GM18867 (cell line): Measurements from ENCODE around the gene VWA3B.
"Not testable (repeated sequence)": the region's sequence is repeated elsewhere in the genome, so short reads cannot be mapped to it uniquely, and the experiment has no call there.

Experiments used
- ATAC-seq: cut with Tn5 transposase; IDR thresholded peaks from one replicate; pipeline ENCODE4 v1.9.1; 2021; ENCODE audit warnings: mild to moderate bottlenecking, moderate library complexity; ENCODE audit not compliant: unreplicated experiment

The VWA3B gene

GRCh38 chr2:98295721-98296414 lies 208.9 kb downstream of the VWA3B start:
- ATAC-seq: no peak

DNA sequence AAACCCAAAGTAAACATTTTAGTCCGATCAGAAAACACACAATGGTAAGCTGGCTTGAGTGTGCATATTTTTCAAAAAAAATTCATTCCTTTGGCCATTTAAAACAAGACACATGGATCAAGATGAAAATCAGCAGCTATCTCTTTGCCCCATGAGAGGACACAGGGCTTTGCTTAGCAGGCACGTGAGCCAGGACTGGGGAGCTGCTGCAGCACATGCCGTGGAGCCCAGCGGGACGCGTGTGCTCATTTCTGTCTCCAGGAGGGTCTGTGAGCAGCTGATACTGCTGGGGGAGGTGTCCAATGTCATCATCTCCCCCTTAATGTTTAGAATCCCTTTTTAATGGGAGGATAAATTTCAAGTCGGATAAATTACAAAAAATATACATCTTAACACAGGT lies 209.5 kb downstream of the VWA3B start:
- no peak for ATAC-seq

- no peak for ATAC-seq
Measured at GRCh38 chr2:98297817-98298682, 211.1 kb downstream of the VWA3B start.

DNA sequence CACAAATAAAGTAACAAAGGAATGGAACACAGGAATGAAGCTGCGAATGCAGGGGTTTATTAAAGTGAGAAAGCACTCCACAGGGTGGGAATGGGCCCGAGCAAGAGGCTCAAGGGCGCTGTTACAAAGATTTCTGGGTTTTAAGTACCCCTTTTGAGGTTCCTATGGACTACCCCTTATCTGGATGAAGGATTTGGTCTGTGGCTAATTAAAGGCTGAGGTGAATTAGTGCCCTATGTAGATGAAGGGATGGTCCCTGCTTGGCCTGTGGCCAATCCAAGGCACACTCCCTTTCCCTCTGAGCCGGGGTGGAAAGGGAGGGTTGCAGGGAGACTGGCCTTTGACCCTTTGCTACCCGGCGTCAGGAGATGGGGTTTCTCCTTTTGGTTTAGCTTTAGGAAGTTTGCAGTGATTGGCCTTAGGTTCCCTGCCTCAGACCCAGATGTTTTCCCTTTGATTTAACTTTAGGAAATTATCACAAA lies 211.8 kb downstream of the VWA3B start:
- no peak for ATAC-seq

DNA sequence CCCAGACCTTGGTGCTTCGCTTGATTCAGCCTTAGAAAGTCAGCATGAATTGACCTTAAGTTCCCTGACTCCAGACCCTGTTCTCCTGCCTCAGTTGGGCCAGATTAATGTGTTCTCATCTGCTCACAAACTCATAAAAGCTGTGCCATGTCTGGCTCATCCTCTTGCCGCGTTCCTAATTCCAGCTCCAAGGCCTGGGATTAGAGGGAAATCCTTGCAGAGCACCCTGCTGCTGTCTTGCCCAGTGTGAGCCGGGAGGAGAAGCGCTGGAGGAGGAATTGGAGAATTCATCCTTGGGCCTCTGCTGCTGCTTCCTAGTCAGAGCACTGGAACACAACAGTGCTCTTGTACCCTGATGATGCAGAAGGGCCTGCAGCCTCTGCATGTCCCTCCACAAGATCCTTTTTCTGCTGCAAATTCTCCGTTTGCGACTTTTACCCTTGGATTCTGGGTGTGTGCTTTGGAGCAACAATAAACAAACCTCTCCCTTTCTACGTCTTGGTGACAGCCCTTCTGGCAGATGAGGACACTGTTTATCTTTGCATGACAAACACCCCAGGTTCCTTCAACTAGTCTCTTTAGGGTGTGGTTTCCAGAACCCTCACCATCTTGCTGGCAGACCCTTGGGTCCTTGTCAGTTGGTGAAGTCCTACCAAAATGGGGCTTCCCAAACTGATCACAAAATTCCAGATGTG lies 212.4 kb downstream of the VWA3B start:
- ATAC-seq: no peak

DNA sequence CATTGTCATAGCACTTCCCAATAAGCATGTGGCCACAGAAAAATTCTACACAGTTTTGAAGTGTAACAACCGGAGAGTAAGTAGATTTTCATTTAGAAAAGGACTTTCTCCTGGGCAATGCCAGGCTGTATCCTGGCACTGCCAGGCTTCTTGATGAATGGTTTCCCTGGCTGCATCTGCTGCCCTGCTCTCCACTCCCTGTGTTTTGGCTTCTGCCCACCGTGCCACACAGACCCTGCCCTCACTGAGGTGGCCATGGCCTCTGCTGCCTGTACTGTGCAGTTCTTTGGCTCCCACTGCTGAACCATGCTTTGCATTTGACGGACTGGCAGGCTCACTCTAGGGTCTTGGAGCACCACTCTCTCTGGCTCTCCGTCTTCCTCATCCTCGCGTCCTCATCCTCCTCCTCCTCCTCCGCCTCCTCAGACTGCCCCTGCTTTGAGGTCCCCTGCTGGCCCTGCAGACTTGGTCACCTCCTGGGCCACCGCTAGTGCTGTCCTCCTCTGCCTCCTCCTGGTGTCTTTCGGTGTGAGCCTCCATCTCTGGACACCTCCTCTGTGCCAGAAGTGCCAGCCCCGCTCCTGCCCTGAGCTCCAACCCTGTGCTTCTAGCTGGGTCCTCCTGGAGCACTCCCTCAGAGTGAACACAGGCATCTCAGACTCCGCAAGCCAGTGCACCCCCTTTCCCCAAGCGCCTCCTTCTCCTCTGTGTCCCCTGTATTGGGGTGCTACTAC lies 213.3 kb downstream of the VWA3B start:
- ATAC-seq: no peak

- ATAC-seq: no peak
Measured at GRCh38 chr2:98301469-98301868, 214.5 kb downstream of the VWA3B start.

GRCh38 chr2:98307131-98307696 lies 220.2 kb downstream of the VWA3B start:
- not testable (repeated sequence) for ATAC-seq

GRCh38 chr2:98308068-98308467 lies 221.1 kb downstream of the VWA3B start:
- no peak for ATAC-seq

DNA sequence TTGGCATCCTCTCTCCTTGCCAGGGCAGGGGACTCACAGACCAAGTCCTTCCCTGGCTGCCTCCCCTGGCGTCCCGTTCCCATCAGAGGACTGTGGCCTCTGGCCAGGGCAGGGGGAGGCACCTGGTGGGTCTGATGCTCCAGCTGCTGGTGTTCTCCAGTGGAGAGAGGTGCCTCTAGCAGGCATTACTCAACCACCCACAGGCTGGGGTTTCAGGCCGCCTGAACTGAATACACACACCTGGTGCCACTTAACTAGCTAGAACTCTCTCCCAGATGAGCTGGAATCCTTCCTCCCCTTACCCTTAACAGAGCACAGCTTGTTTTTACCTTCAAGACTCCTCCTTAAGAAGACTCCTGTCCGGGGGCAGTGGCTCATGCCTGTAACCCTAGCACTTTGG lies 221.6 kb downstream of the VWA3B start:
- no peak for ATAC-seq

DNA sequence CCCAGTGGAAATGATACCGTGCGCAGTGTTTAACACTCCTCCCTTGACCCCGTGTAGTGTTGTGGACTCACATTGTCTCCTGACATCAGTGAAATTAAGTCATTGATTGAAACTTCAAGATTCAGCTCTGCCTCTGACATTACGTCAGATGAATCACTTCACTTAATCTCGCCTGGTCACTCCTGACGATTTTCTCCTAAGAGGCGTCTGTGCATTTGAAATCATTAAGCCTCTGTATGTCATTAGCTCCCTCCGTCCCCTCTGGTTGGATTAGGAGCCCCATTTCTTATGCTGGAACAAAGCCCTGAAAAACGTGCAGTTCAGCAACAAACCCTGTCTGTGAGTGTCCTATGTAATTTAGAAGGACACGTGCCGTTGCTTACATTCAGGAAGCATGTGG lies 222.6 kb downstream of the VWA3B start:
- ATAC-seq: no peak

GRCh38 chr2:98310010-98310409 lies 223.0 kb downstream of the VWA3B start:
- ATAC-seq: no peak

GRCh38 chr2:98311090-98311489 lies 224.1 kb downstream of the VWA3B start:
- no peak for ATAC-seq

GRCh38 chr2:98311771-98312545 lies 225.0 kb downstream of the VWA3B start:
- no peak for ATAC-seq

- ATAC-seq: no peak
Measured at GRCh38 chr2:98313492-98314250, 226.7 kb downstream of the VWA3B start.

- ATAC-seq: no peak
Measured at GRCh38 chr2:98314251-98314650, 227.3 kb downstream of the VWA3B start.

GRCh38 chr2:98315957-98316356 lies 229.0 kb downstream of the VWA3B start:
- no peak for ATAC-seq

GRCh38 chr2:98317214-98317613 lies 230.2 kb downstream of the VWA3B start:
- ATAC-seq: no peak

- ATAC-seq: not testable (repeated sequence)
Measured at GRCh38 chr2:98320171-98320570, 233.2 kb downstream of the VWA3B start.
